Astrocyte (in vitro differentiated cells and primary cell): ENCODE results near the gene SSBP3.

Experiments
- CTCF ChIP-seq: IDR thresholded peaks from 2 replicates; pipeline ENCODE4 v1.5.1; 2011; ENCODE audit warnings: low read depth, mild to moderate bottlenecking, inconsistent platforms, low read length, moderate library complexity; ENCODE audit not compliant: insufficient read depth
- EZH2 ChIP-seq: IDR thresholded peaks from 2 replicates; pipeline ENCODE4 v1.6.1; 2012; ENCODE audit warnings: mild to moderate bottlenecking, low read length, inconsistent platforms; ENCODE audit not compliant: insufficient read depth

- no peak for TF ChIP-seq CTCF
- TF ChIP-seq EZH2, result no peak
Observed at GRCh38 chr1:54199765-54200518, 206.3 kb downstream of the SSBP3 start, which contains the start of the genes CYB5RL and MRPL37.
